Peyer's patch (tissue), 4 donors: ENCODE results near the gene WNK4.

Experiments used
- CTCF ChIP-seq, 6 experiments: fragments of 450-650 bp in 4 of 6; fragments of 200-600 bp in 2 of 6; sonication (generic) in 1 of 6; IDR thresholded peaks; one replicate each; pipeline ENCODE4 v1.5.1; 2017 to 2019; ENCODE audit warnings: antibody characterized with exemption in 6 of 6, mild to moderate bottlenecking in 3 of 6, moderate library complexity in 1 of 6
- POLR2A ChIP-seq, 2 donors: fragments of 450-650 bp; IDR thresholded peaks; one replicate each; pipeline ENCODE4 v1.5.1; 2017; ENCODE audit warnings: antibody characterized with exemption in 2 of 2, mild to moderate bottlenecking in 2 of 2, moderate library complexity in 2 of 2

DNA sequence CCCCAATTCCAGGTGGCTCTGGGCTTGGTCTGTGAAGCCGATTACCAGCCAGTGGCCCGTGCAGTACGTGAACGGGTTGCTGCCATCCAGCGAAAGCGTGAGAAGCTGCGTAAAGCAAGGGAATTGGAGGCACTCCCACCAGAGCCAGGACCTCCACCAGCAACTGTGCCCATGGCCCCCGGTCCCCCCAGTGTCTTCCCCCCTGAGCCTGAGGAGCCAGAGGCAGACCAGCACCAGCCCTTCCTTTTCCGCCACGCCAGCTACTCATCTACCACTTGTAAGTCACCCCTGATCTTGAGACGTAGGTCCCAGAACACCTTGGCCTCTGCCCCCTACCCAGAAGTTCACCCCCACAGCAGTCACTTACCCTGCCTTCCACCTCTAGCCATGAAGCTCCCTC lies 6.9 kb downstream of the WNK4 start:
- TF ChIP-seq CTCF (IDR thresholded peaks at IDR 0.05) = no peak
- no peak for TF ChIP-seq POLR2A (IDR thresholded peaks at IDR 0.05)
